OCI-LY3 (cell line): Measurements from ENCODE around the gene C12orf43.

Experiments
- CTCF ChIP-seq: fragments of 200-600, 300-600 bp; sonication (generic); IDR thresholded peaks from 2 replicates; pipeline ENCODE4 v1.5.1; 2014; ENCODE audit warnings: antibody characterized with exemption, low read length, low read depth
- EZH2phosphoT487 ChIP-seq: fragments of 200-600 bp; shearing (Covaris generic); IDR thresholded peaks from 2 replicates; pipeline ENCODE4 v1.6.1; 2018; ENCODE audit warnings: antibody characterized with exemption, mixed run types, low read depth

- no peak for TF ChIP-seq CTCF
- no peak for TF ChIP-seq EZH2phosphoT487
Measured at GRCh38 chr12:121065345-121065744, 49.1 kb upstream of the C12orf43 start.
